ENCODE measurements around the gene A3GALT2.

Gene A3GALT2

DNA sequence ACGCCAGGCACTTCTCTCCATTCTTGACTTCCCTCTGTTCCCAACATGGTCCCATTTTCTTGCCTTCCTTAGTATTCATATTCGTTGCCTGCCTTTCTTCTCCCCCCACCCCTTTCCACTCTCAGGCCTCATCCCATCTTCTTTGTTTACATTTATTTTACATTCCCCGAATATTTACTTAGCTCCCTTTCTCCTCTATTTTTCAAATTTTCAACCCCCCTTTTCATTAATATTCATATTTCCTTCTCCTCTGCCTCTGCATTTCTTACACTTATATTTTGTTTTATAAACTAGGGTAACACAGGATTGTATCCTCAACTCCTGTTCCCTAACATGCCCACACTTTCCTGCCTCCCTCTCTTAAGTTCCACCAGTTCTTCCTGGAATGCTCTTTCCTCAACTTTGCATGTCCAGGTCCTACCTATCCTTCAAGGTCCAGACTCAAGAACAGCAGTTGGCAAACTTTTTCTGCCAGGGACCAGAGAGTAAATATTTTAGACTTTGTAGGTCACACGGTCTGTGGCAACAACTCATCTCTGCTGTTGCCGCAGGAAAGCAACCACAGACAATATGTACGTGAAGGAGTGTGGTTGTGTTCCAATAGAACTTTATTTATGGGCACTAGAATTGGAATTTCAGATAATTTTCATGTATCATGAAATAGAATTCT, 29.8 kb upstream of the A3GALT2 start:
- DNase-seq (ENCODE audit: low read depth): no peak

DNA sequence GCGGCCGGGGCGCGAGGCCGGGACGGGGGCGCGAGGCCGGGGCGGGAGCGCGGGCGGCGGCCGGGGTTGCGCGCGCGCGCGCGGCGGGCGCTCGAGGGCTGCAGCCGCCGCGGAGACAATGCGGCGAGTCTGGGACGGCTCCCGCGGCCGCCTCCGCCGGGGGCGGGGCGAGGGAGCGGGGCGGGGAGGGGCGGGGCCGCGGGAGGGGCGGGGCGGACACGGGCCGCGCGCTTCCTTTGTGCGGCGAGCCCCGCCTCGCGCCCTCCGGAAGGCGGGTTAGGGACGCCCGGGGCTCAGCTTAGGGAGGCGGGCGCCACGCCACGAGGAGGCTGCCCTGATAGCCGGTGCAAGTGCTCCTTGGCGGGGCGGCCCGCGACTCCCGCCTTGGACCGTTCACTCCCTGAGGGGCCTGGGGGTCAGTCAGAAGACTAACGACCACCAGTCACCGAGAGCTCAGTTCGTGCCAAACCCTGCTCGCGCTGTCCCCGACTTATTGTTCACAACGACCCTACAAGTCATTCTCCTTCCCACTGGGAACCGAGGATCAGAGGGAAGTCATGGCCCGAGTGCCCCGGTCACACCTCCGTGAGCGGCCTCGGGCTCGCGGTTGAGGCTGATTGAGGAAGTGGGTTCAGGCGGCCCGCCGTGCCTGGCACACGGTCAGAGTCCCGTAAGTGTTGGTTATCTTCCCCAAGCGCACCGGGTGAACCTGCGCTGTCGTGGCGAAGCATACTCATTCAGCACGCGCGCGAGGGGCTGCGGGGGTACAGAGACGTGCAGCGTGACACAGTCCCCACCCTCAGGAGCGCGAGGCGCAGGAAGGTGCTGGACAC, 29.1 kb upstream of the A3GALT2 start:
- peak; percentile 71 for DNase-seq (ENCODE audit: low read depth)

DNA sequence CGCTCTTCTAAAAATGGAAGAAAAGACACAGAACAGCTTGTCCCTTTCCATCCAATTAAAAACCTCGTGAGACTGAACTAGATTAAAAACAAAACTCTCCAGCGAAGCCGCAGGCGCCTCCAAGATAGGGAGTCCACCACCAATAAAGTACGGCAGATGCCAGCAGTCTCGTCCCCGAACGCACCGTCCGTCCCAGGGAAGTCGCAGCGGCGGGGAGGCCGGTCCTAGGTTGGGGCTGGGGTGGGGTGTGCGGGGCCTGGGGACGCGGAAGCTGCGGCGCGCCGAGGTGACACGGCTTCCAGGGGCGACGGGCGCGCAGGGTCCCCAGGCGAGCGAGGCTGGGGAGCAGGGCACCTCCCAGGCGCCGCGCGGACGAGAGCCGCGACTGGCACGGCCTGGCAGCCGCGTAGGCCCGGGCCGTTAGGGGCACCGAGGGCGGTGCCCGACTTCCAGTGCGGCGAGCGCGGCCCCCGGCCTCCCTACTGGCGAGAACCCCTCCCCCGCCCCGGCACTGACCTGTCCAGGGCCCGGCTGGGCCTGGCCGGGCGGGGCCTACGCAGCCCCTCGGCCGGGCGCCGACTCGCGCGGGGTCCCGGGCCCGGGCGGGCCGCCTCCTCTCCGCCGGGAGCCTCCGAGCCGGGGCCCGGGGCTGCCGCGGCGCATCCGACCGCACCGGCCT, 28.3 kb upstream of the A3GALT2 start:
- no peak for DNase-seq (ENCODE audit: low read depth)

GRCh38 chr1:33348676-33349080, 27.8 kb upstream of the A3GALT2 start:
- DNase-seq (ENCODE audit: low read depth): no peak

DNA sequence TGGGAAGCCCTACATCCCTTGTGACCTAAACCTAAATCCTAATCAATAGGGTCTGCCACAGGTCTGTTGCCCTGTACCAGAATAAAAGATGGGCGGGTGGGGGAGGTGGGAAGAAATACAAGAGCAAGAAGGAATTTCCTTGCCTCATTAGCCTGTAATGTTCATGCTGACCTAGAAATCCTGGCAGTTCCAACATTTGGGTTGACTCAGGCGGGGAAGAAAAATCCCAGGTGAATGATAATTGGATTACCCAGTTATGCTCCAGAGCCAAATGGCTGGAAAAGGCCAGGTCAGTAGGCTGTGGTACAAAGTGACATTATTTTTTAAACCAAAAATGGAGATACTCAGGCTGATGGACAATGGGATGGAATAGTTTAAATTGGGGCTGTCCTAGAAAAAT, 27.3 kb upstream of the A3GALT2 start:
- no peak for DNase-seq (ENCODE audit: low read depth)

- no peak for DNase-seq (ENCODE audit: low read depth)
These were observed 26.7 kb upstream of the A3GALT2 start for GRCh38 chr1:33347650-33347992.

DNA sequence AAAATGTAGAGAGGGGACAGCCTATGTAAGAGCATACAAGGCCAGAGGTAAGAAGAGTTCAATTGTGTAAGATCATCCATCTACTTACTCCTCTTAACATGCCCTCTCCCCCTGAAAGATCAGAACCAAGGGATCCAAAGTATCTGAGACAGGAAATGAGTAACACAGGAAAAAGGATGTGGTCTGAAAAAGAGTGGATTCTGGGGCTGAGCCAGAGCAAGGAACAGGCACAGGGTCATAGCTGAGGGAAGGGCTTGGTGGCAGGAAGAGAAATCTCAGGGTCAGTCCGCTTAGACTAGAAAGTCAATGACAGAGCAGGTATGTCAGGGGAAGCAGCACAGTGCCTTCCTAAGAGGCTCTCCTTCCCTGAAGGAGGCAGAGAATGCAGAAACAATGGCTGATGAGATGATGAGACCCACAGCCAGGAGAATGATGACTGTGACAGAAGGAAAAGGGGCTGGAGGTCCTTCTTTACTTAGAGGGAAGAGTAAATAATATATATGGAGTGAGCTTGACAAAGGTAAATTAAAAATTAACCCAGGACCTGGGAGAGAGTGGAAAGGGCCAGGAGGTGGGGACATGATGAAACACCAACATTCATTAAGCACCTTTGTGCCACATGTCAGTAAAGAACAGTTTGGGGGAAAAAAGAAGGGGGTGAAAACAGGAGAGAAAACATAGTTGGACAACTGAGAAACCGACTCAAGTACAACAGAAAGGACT, 26.2 kb upstream of the A3GALT2 start:
- no peak for DNase-seq (ENCODE audit: low read depth)

GRCh38 chr1:33346533-33346926, 25.6 kb upstream of the A3GALT2 start:
- DNase-seq (ENCODE audit: low read depth): no peak

DNA sequence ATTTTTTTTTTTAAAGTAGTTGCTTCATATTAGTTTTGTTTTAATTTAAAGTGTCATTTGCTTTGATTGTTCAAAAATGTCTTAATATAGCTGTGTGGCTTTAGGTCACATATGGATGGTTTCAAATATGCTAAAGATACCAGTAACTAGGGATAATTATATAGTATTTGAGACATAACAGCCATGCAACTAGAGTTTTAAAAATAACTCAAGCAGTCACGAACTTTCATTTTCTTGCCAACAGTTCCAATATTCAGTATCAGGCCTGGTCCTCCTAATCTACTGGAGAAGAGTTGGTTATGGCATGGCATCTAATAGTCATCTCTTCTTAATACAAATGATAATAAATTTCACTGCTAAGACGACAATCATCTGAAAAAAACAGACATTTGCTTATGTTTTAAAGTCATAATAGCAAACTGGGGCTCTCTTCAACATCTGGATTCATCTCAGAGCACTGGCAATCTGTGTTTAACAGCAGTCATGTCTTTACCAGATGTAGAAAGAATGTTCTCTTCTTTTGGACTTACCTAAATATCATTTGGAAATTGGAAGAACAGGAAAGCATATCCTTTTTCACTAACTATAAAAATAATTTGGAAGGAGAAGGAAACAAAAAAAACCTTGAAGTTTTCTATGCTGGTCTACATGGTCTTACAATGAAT, 24.1 kb upstream of the A3GALT2 start:
- no peak for DNase-seq (ENCODE audit: low read depth)

DNA sequence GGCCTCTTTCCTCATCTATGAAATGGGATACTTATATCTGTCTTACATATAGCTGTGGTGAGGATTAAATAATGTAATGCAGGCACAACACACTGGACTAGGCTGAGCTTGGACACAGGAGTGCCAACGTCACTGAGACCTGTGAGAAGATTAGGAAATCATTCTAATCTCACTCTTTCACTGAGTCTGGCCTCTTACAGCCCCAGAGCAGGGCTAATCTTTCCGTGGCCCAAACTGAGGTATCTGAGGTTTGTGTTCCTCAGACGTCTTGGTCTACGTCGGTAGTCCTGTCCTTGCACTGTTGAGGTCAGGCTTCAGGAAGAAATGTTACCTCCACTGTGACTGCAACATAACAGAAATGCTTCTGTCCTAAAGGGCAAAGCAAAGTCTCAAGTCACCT, 22.6 kb upstream of the A3GALT2 start:
- DNase-seq (ENCODE audit: low read depth): no peak

DNA sequence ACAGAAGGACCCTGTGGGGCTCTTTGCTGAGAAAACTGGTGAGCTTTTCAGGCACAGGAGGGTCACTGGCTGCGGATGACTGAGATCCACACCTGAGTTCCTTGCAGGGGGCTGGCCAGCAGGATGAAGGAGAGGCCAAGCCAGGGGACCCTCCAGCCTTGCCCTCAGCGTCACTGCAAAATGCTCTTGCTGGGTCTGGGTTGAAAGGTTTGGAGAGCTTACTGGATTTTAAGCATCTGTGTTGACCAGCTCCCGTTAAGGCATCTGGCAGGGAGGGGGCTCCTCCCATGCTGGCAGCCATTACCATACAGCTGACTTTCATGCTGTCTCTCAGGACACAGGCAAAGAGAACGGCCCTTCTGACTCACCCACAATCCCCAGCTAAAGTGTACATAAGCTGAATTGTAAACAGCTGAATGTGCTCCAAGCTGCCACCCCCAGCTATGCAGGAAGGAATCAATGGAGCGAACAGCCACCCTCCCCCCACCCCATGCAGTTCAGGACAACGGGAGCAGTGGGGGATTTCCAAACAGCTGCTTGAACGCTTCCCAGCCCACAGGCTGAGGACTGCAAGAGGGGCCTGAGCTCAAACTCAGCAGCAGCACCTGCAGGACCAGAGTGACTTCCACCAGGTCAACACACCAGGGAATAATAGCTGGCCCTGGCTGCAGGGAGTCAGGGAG, 21.3 kb upstream of the A3GALT2 start:
- no peak for DNase-seq (ENCODE audit: low read depth)

DNA sequence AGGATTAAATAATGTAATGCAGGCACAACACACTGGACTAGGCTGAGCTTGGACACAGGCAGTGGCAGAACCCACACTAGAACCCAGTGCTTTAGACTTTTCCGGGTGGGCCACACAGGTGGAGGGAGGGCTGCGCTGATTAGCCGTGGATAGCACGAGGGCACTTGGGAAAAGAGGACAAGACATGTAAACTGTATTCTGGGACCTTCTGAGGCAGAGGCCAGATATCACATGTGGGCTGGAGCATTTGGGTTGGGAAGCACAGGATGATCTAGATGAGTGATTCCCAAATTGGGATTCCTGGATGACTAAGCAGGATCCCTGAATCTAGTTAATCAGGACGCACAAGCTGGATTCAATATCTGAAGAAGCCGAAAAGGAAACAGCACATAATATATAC, 20.3 kb upstream of the A3GALT2 start:
- DNase-seq (ENCODE audit: low read depth): no peak

DNA sequence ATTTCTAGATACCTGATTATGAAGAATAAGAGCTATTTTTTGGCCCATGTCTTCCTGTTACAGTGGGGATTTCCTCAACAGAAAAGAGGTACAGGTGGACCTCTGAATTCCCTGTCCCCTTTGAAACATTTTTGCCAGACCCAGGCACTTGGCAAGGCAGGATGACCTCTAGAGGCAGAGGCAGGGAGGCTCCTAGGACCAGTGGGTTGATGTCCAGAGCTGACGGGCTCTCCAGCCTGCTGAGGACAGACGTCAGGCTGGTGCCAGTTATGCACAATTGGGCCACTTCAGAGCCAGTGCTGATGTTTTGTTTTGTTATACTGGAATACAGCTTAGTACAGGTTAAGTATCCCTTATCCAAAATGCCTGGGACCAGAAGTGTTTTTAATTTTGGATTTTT, 18.5 kb upstream of the A3GALT2 start:
- no peak for DNase-seq (ENCODE audit: low read depth)

DNA sequence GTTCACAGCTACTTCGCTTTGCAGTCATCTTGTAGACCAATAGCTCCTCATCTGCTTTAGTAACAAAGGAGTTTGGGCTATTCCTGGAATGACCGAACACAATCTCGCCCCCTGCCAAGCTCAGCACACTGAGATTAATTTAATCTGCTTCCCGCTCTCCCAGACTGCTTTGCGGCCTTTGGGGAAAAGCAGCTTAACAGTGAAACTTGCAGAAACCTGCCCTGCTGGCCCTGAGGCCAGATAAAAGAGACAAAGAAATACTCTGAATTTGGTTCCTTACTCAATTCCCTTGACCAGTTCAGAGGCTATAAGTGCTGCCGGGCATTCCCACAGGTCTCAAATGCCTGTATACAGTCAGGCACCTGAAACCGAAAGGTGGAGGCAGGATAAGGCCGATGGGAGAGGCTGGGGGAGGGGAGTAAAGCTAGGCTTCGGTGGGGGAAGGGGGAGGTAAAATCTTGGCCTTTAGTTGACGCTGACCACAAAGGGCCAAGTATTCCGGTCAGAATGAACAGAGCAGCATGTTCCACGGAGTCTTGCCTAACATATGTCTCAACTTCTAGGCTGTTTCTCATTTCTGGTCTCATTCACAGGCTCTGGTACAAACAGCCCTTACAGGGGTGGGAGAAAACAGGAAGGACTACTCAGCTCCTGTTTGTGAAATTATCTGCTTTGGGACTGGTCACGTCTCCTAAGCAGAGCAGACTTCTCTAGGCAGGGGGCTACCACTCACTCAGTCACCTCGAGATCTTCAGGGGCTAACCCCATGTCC, 17.7 kb upstream of the A3GALT2 start:
- no peak for DNase-seq (ENCODE audit: low read depth)

GRCh38 chr1:33338048-33338439, 17.1 kb upstream of the A3GALT2 start:
- no peak for DNase-seq (ENCODE audit: low read depth)

- DNase-seq (ENCODE audit: low read depth): no peak
These were observed 16.5 kb upstream of the A3GALT2 start for GRCh38 chr1:33337441-33337840.

GRCh38 chr1:33336580-33336979, 15.7 kb upstream of the A3GALT2 start:
- no peak for DNase-seq (ENCODE audit: low read depth)

- DNase-seq (ENCODE audit: low read depth): no peak
These were observed 14.1 kb upstream of the A3GALT2 start for GRCh38 chr1:33335020-33335419.

DNA sequence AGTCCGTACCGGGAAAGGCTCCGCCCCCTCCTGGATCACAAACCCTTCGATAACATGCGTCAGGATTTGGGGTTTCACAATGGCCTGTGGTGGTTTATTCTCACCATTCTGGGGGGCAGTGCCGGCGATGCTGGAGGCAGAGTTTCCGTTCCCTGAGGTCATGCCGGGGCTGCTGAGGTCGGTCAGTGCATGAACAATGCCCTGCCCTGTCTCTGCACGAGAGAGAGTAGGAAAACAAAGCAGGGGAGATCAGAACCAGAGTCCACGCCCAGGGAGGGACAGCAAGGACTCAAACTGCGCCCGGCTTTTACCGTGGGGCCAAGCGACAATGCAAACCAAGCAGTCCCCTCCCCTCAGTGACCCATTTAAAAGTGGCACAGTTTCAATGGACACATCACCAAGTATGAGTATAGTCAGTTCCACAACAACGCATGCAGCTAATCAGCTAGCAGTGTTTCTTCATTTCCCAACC, 13.2 kb upstream of the A3GALT2 start:
- no peak for DNase-seq (ENCODE audit: low read depth)

DNA sequence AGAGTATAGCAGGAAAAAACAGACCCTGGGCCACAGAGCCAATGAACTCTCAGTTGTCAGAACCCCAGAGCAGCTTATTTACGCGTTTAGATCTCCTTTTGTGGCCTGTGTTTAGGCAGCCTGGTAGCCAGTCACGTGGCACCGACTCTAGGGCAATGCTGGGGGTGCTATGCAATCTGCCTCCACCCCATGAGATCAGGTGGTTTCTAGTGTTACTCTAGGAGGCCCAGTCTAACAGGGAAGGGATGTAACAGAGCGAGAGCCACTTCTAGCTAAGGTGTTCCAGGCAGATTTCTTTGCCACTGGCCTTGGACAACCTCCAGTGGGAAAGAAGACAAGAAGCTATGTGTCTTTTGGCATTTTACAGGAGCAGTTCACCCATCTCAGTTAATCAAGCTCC, 12.0 kb upstream of the A3GALT2 start:
- DNase-seq (ENCODE audit: low read depth): no peak

- no peak for DNase-seq (ENCODE audit: low read depth)
These were observed 11.5 kb upstream of the A3GALT2 start for GRCh38 chr1:33332357-33332789.

Measured in CMK (cell line).